HL-60 (cell line): ENCODE data around the gene COL23A1.

ENCODE experiments used
- TF ChIP-seq, protein P1 (sequence below): IDR thresholded peaks from one replicate; pipeline ENCODE4 v1.5.1; 2011; ENCODE audit warnings: low read length, control low read depth, inconsistent platforms; ENCODE audit not compliant: insufficient read depth
- TF ChIP-seq, protein P2 (sequence below): IDR thresholded peaks from 2 replicates; pipeline ENCODE4 v1.6.1; 2012; ENCODE audit warnings: low read depth; ENCODE audit not compliant: insufficient replicate concordance

DNA sequence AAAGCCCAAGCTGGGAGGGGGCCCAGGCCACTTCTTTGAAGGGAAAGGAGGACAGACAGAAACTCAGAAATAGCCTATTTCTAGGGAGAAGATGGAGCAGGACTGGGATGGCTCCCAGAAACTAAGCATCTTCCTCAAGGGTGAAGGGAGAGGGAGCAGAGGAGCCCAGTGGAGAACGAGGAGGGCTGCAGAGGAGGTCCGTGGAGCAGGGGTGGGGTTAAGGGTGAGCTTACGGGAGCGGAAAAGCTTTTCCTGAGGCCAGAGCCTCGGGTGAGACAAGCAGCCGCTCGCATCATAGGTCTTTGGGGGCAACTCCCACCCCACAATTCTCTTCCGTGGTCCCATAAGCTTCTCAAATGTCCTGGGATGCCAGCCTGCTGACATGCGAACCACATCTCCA is 230.5 kb downstream of the COL23A1 start:
- TF ChIP-seq, protein P1, sequence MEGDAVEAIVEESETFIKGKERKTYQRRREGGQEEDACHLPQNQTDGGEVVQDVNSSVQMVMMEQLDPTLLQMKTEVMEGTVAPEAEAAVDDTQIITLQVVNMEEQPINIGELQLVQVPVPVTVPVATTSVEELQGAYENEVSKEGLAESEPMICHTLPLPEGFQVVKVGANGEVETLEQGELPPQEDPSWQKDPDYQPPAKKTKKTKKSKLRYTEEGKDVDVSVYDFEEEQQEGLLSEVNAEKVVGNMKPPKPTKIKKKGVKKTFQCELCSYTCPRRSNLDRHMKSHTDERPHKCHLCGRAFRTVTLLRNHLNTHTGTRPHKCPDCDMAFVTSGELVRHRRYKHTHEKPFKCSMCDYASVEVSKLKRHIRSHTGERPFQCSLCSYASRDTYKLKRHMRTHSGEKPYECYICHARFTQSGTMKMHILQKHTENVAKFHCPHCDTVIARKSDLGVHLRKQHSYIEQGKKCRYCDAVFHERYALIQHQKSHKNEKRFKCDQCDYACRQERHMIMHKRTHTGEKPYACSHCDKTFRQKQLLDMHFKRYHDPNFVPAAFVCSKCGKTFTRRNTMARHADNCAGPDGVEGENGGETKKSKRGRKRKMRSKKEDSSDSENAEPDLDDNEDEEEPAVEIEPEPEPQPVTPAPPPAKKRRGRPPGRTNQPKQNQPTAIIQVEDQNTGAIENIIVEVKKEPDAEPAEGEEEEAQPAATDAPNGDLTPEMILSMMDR = no peak
- TF ChIP-seq, protein P2, sequence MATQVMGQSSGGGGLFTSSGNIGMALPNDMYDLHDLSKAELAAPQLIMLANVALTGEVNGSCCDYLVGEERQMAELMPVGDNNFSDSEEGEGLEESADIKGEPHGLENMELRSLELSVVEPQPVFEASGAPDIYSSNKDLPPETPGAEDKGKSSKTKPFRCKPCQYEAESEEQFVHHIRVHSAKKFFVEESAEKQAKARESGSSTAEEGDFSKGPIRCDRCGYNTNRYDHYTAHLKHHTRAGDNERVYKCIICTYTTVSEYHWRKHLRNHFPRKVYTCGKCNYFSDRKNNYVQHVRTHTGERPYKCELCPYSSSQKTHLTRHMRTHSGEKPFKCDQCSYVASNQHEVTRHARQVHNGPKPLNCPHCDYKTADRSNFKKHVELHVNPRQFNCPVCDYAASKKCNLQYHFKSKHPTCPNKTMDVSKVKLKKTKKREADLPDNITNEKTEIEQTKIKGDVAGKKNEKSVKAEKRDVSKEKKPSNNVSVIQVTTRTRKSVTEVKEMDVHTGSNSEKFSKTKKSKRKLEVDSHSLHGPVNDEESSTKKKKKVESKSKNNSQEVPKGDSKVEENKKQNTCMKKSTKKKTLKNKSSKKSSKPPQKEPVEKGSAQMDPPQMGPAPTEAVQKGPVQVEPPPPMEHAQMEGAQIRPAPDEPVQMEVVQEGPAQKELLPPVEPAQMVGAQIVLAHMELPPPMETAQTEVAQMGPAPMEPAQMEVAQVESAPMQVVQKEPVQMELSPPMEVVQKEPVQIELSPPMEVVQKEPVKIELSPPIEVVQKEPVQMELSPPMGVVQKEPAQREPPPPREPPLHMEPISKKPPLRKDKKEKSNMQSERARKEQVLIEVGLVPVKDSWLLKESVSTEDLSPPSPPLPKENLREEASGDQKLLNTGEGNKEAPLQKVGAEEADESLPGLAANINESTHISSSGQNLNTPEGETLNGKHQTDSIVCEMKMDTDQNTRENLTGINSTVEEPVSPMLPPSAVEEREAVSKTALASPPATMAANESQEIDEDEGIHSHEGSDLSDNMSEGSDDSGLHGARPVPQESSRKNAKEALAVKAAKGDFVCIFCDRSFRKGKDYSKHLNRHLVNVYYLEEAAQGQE = no peak
